Stimulated activated CD4-positive, alpha-beta T cell treated with anti-CD3 and anti-CD28 coated beads, Interleukin-2, amount 100 ng/mL, for 48 hours (primary cell): ENCODE data around the gene IMP3.
A peak's percentile ranks its signal among the peaks of the same experiment; 100 is the strongest.
"Not testable (repeated sequence)": the region's sequence is repeated elsewhere in the genome, so short reads cannot be mapped to it uniquely, and the experiment has no call there.

Experiments used
- DNase-seq, 2 donors: peaks; one replicate each; pipeline ENCODE4 v3.0.0-alpha.2; 2020

The IMP3 gene

GRCh38 chr15:75639709-75640482 is at the start of gene IMP3:
IMP3 (minus strand) TSS chr15:75640224; CDS start chr15:75640168, 56 bp downstream.
- DNase-seq, result peak; percentile 84 to 86

GRCh38 chr15:75689429-75689828 is 49.4 kb upstream of the IMP3 start:
- DNase-seq, result not testable (repeated sequence)

- DNase-seq, result no peak
These were observed 48.8 kb upstream of the IMP3 start for GRCh38 chr15:75688831-75689230.

- DNase-seq, result no peak
These were observed 48.2 kb upstream of the IMP3 start for GRCh38 chr15:75688278-75688557.

- DNase-seq, result no peak
These were observed 47.7 kb upstream of the IMP3 start for GRCh38 chr15:75687486-75688277.

GRCh38 chr15:75686212-75686642 is 46.2 kb upstream of the IMP3 start:
- DNase-seq, result peak; percentile 84 to 85

- no peak for DNase-seq
These were observed 45.2 kb upstream of the IMP3 start for GRCh38 chr15:75685195-75685594.

- DNase-seq, result no peak
These were observed 44.6 kb upstream of the IMP3 start for GRCh38 chr15:75684648-75685047.

- DNase-seq, result peak; percentile 64 to 66
These were observed 43.8 kb upstream of the IMP3 start for GRCh38 chr15:75683646-75684312.

- no peak for DNase-seq
These were observed 42.4 kb upstream of the IMP3 start for GRCh38 chr15:75682181-75683135.

GRCh38 chr15:75680007-75680789 is 40.2 kb upstream of the IMP3 start:
- DNase-seq, result no peak

GRCh38 chr15:75678324-75678690 is 38.3 kb upstream of the IMP3 start:
- not testable (repeated sequence) for DNase-seq

GRCh38 chr15:75677465-75678323 is 37.7 kb upstream of the IMP3 start:
- DNase-seq, result no peak

- no peak for DNase-seq
These were observed 36.9 kb upstream of the IMP3 start for GRCh38 chr15:75676688-75677464.

- DNase-seq, result no peak
These were observed 35.8 kb upstream of the IMP3 start for GRCh38 chr15:75675579-75676404.

- no peak for DNase-seq
These were observed 34.3 kb upstream of the IMP3 start for GRCh38 chr15:75674366-75674765.

GRCh38 chr15:75673426-75674235 is 33.6 kb upstream of the IMP3 start:
- no peak for DNase-seq
